ENCODE data around the gene TMEM243. TPM values are rescaled to one million over a fixed set of nuclear protein-coding genes. Genes with fewer than 3 reads are reported as not detected.
"Not testable (repeated sequence)": the region's sequence is repeated elsewhere in the genome, so short reads cannot be mapped to it uniquely, and the experiment has no call there.

The TMEM243 gene
- total RNA-seq, 1 experiment from 2014 or later: 81.6 TPM

GRCh38 chr7:87215046-87215445 is 4.5 kb downstream of the TMEM243 start:
- DNase-seq (ENCODE audit: low read depth): no peak

GRCh38 chr7:87213811-87214210 is 5.7 kb downstream of the TMEM243 start:
- in situ Hi-C loops (cut with HindIII; ENCODE audit: low pct_unique_long_range_greater_than_20kb, low sequenced_read_pairs): no loop called here
- no peak for DNase-seq (ENCODE audit: low read depth)

More at GRCh38 chr7:87215046-87215445, 4.5 kb downstream of the TMEM243 start:
- in situ Hi-C loops (cut with HindIII; ENCODE audit: low pct_unique_long_range_greater_than_20kb, low sequenced_read_pairs): no loop called here

GRCh38 chr7:87213252-87213651 is 6.3 kb downstream of the TMEM243 start:
- in situ Hi-C loops (cut with HindIII; ENCODE audit: low pct_unique_long_range_greater_than_20kb, low sequenced_read_pairs): no loop called here

GRCh38 chr7:87212498-87212897 is 7.0 kb downstream of the TMEM243 start:
- no peak for DNase-seq (ENCODE audit: low read depth)
- in situ Hi-C loops (cut with HindIII; ENCODE audit: low pct_unique_long_range_greater_than_20kb, low sequenced_read_pairs): no loop called here

More at GRCh38 chr7:87213252-87213651, 6.3 kb downstream of the TMEM243 start:
- no peak for DNase-seq (ENCODE audit: low read depth)

- DNase-seq (ENCODE audit: low read depth): no peak
Measured at GRCh38 chr7:87210506-87210905, 9.0 kb downstream of the TMEM243 start.

GRCh38 chr7:87209295-87209924 is 10.1 kb downstream of the TMEM243 start:
- DNase-seq (ENCODE audit: low read depth): no peak
- in situ Hi-C loops (cut with HindIII; ENCODE audit: low pct_unique_long_range_greater_than_20kb, low sequenced_read_pairs): no loop called here

More at GRCh38 chr7:87210506-87210905, 9.0 kb downstream of the TMEM243 start:
- in situ Hi-C loops (cut with HindIII; ENCODE audit: low pct_unique_long_range_greater_than_20kb, low sequenced_read_pairs): no loop called here

- no peak for DNase-seq (ENCODE audit: low read depth)
Measured at GRCh38 chr7:87206361-87206760, 13.2 kb downstream of the TMEM243 start.

GRCh38 chr7:87205701-87206100 is 13.8 kb downstream of the TMEM243 start:
- DNase-seq (ENCODE audit: low read depth); in situ Hi-C loops (cut with HindIII; ENCODE audit: low pct_unique_long_range_greater_than_20kb, low sequenced_read_pairs): not testable (repeated sequence)

More at GRCh38 chr7:87206361-87206760, 13.2 kb downstream of the TMEM243 start:
- in situ Hi-C loops (cut with HindIII; ENCODE audit: low pct_unique_long_range_greater_than_20kb, low sequenced_read_pairs): no loop called here

- in situ Hi-C loops (cut with HindIII; ENCODE audit: low pct_unique_long_range_greater_than_20kb, low sequenced_read_pairs): no loop called here
- DNase-seq (ENCODE audit: low read depth): peak; percentile 25
Measured at GRCh38 chr7:87204933-87205332, 14.6 kb downstream of the TMEM243 start.

- DNase-seq (ENCODE audit: low read depth); in situ Hi-C loops (cut with HindIII; ENCODE audit: low pct_unique_long_range_greater_than_20kb, low sequenced_read_pairs): not testable (repeated sequence)
Measured at GRCh38 chr7:87203929-87204328, 15.6 kb downstream of the TMEM243 start.

- no peak for DNase-seq (ENCODE audit: low read depth)
- in situ Hi-C loops (cut with HindIII; ENCODE audit: low pct_unique_long_range_greater_than_20kb, low sequenced_read_pairs): no loop called here
Measured at GRCh38 chr7:87202705-87203104, 16.8 kb downstream of the TMEM243 start.

GRCh38 chr7:87202208-87202607 is 17.3 kb downstream of the TMEM243 start:
- DNase-seq (ENCODE audit: low read depth): no peak
- in situ Hi-C loops (cut with HindIII; ENCODE audit: low pct_unique_long_range_greater_than_20kb, low sequenced_read_pairs): no loop called here

- in situ Hi-C loops (cut with HindIII; ENCODE audit: low pct_unique_long_range_greater_than_20kb, low sequenced_read_pairs): no loop called here
- DNase-seq (ENCODE audit: low read depth): no peak
Measured at GRCh38 chr7:87199700-87200450, 19.7 kb downstream of the TMEM243 start.

- in situ Hi-C loops (cut with HindIII; ENCODE audit: low pct_unique_long_range_greater_than_20kb, low sequenced_read_pairs): no loop called here
- DNase-seq (ENCODE audit: low read depth): no peak
Measured at GRCh38 chr7:87199241-87199640, 20.3 kb downstream of the TMEM243 start.

- in situ Hi-C loops (cut with HindIII; ENCODE audit: low pct_unique_long_range_greater_than_20kb, low sequenced_read_pairs): no loop called here
Measured at GRCh38 chr7:87193912-87194311, 25.6 kb downstream of the TMEM243 start.

GRCh38 chr7:87192784-87193487 is 26.6 kb downstream of the TMEM243 start:
- in situ Hi-C loops (cut with HindIII; ENCODE audit: low pct_unique_long_range_greater_than_20kb, low sequenced_read_pairs): no loop called here
- no peak for DNase-seq (ENCODE audit: low read depth)

More at GRCh38 chr7:87193912-87194311, 25.6 kb downstream of the TMEM243 start:
- no peak for DNase-seq (ENCODE audit: low read depth)

GRCh38 chr7:87190783-87191182 is 28.7 kb downstream of the TMEM243 start:
- DNase-seq (ENCODE audit: low read depth): no peak
- in situ Hi-C loops (cut with HindIII; ENCODE audit: low pct_unique_long_range_greater_than_20kb, low sequenced_read_pairs): no loop called here

- no peak for DNase-seq (ENCODE audit: low read depth)
- in situ Hi-C loops (cut with HindIII; ENCODE audit: low pct_unique_long_range_greater_than_20kb, low sequenced_read_pairs): no loop called here
Measured at GRCh38 chr7:87188930-87189329, 30.6 kb downstream of the TMEM243 start.

- DNase-seq (ENCODE audit: low read depth): no peak
- in situ Hi-C loops (cut with HindIII; ENCODE audit: low pct_unique_long_range_greater_than_20kb, low sequenced_read_pairs): no loop called here
Measured at GRCh38 chr7:87187120-87187519, 32.4 kb downstream of the TMEM243 start.
